HT-29 (cell line): Measurements from ENCODE around the gene SMIM36. TPM values are rescaled to one million over a fixed set of nuclear protein-coding genes. Genes with fewer than 3 reads are reported as not detected.
A peak's percentile ranks its signal among the peaks of the same experiment; 100 is the strongest.
"Not testable (repeated sequence)": the region's sequence is repeated elsewhere in the genome, so short reads cannot be mapped to it uniquely, and the experiment has no call there.

Experiments
- DNase-seq: peaks from one replicate; pipeline ENCODE4 v3.0.0-alpha.2; 2015; ENCODE audit warnings: low spot score
- total RNA-seq: library from RNA; depleted of rRNA; stranded (reverse); fragments of >200 nt; shearing (Covaris generic); gene quantifications from 2 replicates; pipeline ENCODE4 v1.2.3, GENCODE V29; 2014

SMIM36 gene
- total RNA-seq, 1 experiment from 2014 or later, result not detected

DNA sequence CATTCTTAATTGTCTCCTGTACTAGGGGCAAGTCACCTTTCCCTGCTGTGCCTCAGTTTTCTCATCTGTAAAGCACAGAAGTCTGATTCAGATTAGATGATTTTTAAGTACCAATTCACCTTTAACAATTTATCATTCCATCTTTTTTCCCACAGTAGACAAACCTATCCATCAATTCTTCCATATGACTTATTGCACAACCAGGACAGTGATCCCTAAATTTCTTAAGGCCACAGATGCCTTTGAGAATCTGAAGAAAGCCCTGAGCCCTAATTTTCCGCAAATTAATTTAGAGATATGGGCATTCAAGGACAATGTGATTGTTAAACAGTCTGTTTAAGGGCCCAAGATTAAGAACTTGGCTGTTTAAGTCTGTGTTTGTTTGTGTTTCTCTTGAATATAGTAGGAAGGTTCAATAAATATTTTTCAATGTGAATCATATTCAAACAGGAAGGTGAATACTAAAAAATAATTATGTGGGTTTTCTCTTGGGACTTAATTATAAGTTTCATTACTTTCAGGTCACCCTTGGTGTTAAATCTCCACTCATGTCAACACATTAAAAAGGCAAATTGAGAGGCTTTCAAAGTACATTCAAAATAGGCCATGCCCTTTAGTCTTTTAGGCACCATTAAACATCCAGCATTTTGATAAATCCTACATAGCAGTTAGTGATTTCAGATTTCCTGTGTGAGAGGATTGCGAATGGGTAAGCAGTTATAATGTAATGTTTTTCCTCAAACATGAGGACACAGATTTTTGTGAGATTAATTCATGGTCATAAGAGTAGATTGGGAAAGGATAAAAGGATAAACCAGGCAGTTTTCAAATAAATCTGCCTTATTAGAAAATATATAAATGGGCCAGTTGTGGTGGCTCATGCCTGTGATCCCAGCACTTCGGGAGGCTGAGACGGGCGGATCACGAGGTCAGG is 54.7 kb downstream of the SMIM36 start:
- DNase-seq, result no peak

GRCh38 chr17:55454906-55455474 is 56.3 kb downstream of the SMIM36 start:
- DNase-seq, result no peak

DNA sequence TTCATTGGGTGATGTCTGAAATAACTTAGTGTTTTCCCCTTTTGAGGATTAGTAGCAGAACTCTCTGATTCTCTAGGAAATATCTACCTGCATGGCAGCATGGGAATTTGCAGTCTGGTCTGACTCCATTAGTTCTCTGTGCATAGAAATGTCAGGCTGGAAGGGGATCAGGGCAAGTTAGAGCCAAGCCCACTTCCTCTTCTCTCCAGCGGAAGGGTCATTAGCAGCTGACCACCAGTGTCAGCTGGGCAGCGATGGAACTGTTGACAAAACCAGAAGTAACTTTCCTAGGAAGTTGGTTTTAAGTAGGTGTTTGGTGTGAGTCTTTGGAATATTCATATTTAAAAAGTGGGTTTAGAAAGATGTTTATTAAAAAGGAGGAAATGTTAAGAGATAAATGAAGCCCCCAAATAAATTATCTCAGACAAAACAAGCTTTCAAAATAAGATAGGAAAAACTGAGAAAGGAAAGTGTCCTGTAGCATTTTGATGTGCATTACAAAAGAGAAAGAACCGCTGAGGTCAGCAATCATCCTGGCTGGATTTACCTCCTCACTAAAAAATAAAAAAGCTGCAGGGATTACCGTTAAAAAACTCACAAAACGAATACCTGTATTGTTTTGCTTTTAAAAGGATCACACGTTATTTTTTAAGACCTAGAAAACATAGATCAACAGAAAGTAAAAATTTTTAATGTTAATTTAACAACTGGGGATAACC is 57.3 kb downstream of the SMIM36 start:
- no peak for DNase-seq

GRCh38 chr17:55452139-55452790 is 59.0 kb downstream of the SMIM36 start:
- DNase-seq, result peak; percentile 48

DNA sequence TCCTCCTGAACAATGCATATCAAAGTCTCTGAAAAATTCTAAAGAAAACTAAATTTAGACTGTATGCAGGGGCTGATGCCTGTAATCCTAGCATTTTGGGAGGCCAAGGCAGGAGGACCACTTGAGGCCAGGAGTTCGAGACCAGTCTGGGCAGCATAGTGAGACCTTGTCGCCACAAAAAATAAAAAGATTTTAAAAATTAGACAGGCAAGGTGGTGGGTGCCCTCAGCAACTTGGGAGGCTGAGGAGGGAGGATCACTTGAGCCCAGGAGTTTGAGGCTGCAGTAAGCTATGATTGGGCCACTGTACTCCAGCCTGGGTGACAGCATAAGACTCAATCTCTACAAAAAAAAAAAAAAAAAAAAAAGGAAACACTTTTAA is 59.5 kb downstream of the SMIM36 start:
- no peak for DNase-seq

DNA sequence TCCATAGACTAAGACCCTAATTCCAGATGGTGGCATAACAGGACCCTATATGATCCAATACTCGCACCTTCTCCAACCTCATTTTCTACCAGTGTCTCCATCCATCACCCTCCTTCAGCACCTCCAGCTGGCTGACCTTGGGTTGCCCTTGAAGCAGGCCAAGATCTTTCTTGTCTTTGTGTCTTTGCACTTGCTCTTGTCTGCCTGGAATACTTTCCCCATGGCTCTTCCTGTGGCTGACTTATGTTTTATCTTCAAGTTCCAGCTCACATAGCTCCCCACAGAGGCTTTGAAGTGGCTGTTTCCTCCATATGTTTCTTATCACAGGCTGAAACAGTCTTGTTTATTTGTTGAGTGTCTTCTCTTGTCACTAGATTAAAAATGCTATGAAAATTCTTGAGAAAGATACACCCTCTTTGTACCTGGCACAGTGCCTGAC is 60.0 kb downstream of the SMIM36 start:
- no peak for DNase-seq

DNA sequence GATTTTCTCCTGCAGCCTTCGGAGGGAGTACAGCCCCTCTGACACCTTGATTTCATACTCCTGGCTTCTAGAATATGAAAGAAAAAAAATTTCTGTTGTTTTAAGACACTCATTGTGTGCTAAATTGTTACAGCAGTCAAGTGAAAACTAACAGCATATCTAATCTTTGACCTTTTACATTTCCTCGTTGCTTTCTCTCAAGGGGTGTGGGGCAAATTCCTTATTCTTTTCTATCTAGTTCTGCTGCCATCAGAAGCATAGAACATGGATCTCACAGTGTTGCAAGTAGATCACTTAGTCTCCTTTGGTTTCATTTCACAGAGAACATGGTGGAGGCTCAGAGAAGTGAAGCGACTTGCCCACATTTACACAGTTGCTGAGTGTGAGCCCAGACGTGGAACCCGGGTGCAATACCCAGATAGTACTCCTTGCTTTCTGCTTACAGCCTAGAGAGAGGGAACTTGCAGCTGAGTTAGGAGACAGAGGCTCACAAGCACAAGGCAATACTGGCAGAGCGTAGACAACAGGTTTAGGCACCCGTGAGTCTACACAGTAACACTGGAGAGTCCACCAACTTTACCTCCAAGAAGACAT is 60.9 kb downstream of the SMIM36 start:
- no peak for DNase-seq

DNA sequence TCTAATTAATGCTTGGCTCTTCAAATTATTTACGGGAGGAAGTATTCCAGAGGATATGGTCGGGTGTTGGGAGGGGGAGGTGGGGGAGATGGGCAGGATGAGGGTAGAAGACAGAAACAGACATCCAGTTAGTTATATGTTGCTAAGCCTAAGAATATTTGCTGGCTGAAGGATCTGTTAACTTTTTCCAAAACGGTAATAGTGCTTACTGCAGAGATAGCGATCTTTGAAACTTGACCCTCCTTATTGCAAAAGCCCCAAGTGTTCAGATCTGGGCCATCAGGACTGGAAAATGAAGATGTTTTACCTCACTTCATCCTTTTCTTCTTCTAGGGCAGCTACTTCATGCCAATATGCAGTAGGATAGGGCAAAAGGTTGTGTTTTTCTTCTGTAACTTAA is 62.6 kb downstream of the SMIM36 start:
- no peak for DNase-seq

DNA sequence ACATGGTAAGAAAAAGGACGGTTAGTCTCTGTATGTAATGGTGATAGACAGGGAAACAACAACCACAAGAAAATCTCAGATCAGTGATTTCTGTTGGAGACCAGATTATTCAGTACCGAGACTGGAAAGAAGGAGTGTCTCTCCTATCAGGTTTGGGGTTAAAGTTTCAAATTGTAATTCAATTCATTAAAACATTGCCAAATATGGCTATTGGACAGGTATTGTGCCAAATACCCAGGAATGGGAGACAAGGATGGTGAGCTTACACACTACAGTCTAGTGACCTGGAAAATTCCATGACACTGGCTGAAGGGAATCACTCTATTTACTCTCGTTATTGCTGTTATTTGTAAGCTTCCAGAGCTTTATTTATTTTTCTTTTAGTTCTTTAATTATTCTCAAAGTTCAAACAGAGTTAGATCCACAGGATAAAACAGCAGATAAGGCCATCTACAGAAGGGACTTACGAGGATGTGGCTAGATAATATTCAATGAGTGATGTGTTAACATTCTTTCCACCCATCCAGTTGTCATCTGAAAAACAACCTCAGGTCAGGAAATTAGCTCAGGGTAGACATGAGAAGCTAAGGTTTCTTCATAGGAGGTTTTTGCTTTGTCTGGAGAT is 64.6 kb downstream of the SMIM36 start:
- DNase-seq, result no peak

GRCh38 chr17:55446004-55446403 is 65.2 kb downstream of the SMIM36 start:
- not testable (repeated sequence) for DNase-seq

- no peak for DNase-seq
Measured at GRCh38 chr17:55444471-55445441, 66.5 kb downstream of the SMIM36 start.

GRCh38 chr17:55443904-55444303 is 67.3 kb downstream of the SMIM36 start:
- DNase-seq, result no peak

DNA sequence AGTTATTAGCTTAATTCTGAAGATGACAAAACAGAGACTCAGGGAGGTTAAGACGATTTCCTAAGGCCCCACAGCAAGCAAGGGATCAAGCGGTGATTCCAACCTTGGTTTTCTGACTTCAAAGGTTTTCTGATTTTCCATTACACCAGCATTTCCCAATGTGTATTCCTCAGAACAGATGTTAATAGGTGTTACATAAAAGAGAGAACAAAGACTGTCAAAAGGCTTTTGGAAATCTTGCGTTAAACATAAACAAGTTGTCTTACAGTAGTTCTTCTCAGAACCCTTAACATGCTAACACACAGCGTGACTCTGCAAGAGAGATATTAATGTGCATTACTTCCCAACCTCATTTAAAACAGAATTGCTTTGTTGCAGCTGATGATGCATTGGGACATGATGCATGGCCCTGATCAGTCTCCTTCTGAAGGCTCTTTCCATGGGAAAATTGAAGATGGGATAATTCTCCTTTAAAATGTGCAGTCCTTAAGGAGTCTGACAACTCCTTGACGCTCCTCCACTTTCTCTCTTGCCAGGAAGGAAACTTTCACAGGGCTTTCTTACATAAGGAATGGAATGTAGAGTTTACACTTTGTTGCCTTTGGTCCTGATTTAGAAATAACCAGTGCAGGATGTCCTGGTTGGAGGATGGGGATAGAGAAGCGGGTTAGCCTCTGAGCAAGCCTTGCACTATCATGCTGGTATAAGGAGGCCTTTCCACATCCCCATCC is 68.1 kb downstream of the SMIM36 start:
- no peak for DNase-seq

DNA sequence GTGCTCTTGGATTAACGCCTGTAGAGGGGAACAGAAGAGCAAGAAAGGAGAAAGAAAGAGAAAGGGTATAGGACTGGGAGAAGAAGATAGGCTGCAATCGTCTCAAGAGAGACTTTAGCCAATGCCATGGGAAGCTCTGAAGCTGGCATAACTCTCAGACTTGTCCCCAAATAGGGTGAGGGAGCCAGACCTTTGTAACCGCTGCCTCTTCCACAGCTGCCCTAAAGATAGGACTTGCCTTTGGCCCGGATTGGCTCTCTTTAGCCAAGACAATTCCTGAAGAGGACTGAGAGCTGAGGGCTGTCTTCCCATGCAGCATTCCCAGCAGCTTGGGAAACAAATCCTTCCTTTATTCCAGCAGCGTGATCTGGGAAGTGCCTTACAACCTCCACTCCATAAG is 68.8 kb downstream of the SMIM36 start:
- no peak for DNase-seq

GRCh38 chr17:55441544-55441943 is 69.7 kb downstream of the SMIM36 start:
- no peak for DNase-seq

DNA sequence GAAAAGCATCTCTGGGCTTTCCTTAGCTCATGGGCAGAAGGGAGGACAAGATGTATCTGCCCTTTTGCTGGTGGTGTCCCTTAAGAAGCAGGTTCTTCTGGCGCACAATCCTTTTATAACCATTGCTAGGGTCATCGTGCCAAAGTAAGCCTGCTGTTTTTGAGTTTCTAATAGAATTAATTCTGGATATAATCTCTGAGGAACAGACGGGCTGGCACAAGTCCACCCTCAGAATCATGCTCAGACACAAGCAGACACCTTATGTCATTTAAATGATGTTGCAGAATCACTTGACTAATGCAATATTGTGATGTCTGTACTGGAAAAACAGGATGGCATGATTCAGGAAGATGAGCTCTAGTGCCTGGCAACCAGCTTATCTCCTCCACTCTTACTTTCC is 70.9 kb downstream of the SMIM36 start:
- DNase-seq, result no peak

DNA sequence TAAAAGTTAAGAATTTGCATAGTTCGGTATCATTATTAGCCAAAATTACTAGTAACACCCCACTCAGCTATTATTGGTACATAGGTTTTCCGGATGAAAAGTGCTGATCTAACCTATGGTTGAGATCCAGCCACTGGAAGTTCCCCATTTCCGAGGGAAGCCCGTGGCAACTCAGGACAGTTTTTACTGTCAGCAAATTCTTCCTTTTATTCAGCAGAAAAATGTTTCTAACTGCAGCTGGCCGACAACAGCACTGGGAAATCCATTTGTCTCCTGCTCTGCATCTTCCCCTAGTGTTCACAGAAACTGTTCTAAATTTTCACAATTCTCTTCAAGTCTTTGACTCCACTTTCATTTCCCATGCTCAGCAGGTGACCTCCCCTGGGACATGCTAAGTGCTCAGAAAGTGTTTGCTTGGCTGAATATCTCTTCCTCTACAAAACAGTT is 74.1 kb downstream of the SMIM36 start:
- DNase-seq, result no peak

GRCh38 chr17:55436224-55437158 is 74.8 kb downstream of the SMIM36 start:
- no peak for DNase-seq
